HG03520 (cell line): Measurements from ENCODE around the gene PRR5.
"Not testable (repeated sequence)": the region's sequence is repeated elsewhere in the genome, so short reads cannot be mapped to it uniquely, and the experiment has no call there.

ENCODE experiments used
- ATAC-seq: cut with Tn5 transposase; IDR thresholded peaks from one replicate; pipeline ENCODE4 v1.9.1; 2021; ENCODE audit warnings: mild to moderate bottlenecking, moderate library complexity; ENCODE audit not compliant: unreplicated experiment

PRR5 gene

DNA sequence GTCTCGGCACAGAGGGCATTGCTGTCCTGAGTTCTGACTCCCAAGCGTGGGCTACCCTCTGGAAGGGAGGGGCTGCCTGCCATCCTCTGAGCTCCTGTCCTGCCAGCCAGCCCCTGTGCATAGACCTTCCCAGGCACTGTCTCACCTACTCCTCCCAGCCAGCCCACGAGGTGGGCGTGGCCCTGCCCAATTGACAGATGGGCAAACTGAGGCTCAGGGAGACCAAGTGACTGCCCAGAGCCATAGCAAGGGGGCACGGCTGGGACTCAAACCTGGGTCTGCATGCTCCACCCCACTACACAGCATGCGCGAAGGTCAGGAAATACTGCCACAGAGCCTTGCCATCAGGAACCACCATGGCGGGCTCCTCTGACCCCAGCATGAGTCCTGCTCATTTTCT, 29.4 kb upstream of the PRR5 start:
- no peak for ATAC-seq

DNA sequence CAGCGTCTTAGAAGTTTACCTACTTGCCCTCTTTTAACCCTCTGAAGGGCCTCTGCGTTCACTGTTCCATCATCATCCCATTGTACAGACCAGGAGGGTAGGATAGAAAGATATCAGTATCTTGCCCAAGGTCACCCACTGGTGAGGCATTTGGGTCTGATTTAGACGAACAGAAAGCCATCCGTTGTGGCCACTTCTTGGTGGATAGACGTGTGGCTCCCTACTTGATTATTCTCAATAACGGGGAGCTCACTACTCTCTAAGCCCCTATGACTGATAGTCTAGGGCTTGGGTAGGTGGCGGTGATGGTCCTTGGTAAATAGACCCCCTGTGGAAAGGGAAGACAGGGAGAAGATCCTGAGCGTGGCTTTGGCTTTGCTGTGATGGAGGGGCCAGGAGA, 28.6 kb upstream of the PRR5 start:
- no peak for ATAC-seq

DNA sequence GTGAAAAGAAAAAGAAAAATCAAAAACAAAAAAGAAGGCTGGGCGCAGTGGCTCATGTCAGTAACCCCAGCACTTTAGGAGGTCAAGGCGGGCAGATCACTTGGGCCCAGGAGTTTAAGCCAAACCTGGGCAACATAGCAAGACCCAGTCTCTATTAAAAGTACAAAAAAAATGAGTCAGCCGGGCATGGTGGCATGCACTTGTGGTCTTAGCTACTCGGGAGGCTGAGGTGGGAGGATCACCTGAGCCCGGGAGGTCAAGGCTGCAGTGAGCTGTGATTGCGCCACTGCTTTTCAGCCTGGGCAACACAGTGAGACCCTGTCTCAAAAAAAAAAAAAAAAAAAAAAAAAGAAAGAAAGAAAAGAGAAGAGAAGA, 26.0 kb upstream of the PRR5 start:
- ATAC-seq = not testable (repeated sequence)

DNA sequence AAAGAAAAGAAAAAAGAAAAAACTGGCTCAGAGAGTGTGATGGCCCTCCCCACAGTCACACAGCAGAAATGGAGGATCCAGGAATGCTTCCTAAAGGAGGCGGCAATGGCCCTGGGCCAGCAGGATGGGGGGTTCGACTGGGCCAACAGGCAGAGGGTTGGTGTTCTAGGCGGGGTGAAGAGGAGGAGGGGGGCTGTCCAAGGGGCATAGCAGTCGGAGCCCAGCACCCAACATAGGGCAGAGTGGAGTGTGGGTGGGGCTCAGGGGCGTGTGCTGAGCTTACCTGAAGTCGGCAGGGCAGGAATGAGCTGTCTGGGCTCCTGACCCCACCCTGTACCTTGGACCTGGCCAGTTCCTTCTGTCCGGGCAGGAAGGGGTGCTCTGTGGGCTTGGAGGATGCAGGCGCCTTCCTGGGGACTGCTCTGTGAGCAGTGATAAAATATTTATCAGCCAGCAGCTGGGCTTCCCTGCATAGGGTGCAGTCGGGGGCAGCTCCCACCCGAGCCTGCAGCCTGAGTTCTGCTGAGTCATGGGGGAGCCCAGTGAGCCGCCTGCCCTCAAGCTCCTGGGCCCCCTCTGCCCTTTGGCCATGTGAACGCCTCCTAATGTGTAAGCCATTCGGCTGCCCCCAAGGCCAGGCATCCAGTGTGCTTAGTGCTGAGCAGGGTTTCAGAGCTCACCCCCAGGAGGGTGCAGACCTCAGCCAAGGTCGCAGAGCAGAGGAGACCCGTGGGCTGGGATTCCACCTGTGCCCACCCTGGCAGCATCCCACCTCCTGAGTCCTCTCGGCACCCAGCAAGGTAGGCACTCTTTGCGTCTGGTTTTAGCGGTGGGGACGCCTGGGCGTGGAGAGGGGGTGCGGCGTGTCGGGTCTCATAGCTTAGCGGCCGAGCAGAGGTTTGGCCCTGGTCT, 25.3 kb upstream of the PRR5 start:
- no peak for ATAC-seq

DNA sequence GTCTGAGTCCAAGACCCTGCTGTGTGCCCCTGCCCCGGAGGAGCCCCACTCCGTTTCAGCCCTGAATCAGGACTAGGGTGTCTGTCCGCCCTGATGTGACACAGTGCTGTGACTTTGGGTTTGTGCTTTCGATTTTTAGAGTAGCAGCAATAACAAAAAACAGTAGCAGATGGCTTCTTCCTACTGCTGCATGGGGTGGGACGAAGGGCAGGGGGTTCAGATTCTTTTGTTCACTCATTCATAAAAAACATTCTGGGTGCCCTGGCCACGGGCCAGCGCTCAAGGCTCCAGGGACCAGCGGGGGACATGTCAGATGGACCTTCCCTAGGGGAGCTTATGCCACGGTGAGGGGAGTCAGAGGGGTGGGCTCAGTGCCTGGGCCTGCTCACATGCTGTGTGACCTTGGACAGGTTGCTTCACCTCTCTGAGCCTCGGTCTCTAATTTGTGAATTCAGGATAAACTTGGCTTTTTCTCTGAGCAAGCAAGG, 24.6 kb upstream of the PRR5 start:
- no peak for ATAC-seq

DNA sequence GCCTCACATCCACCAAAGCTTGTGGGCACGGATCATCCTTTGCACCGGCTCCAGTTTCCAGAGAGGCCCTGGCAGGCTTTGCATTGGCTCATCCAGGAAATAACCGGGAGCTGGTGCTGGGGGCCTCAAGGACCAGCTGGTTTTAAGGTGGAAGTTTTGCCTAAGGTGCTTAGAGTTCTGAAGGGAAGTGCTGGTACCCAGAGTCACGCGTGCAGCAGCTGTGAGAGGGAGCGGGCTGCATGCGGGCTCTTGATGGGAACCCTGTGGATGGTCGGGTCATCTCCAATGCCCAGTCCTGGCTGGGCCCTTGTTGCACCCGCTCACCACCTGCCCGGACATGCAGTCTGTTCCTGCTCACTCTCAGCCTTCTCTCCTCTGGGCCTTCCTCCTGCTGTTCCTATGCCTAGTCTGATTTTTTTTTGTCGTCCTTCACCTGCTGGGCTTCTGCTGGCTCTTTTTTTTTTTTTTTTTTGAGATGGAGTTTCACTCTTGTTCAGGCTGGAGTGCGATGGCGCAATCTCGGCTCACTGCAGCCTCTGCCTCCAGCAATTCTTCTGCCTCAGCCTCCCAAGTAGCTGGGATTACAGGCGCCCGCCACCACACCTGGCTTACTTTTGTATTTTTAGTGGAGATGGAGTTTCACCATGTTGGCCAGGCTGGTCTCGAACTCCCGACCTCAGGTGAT, 24.0 kb upstream of the PRR5 start:
- ATAC-seq = no peak

DNA sequence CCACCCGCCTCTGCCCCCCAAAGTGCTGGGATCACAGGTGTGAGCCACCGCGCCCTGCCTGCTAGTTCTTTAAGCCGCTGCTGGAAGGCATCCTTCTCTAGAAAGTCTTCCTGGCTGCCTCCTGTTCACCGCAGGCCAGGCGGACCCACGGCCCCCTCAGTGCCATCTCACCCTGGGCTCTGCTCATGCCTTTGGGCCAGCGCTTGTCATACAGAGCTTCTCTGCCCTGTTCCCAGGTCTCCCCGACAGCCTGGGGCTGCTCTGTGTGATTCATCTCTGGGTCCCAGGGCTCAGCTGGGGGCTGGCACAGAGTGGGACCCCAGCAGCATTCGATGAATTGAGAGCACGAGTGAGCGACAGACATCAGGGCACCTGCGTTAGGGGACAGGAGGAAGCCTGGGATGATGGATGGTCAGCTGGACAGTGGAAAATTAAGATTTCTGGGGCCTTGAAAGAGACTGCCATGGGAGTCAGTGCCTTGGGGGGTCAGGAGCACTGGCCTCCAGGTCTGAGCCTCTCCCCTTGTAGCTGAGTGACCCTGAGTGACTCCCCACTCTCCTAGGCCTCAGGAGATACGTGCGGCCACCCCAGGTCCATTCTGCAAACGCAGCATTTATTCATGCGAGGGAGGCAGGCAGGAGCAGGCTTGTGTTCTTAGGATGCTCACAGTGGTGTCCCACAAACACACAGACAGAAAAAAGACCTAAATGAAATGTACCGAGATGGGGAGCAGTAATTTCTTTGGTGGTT, 23.3 kb upstream of the PRR5 start:
- ATAC-seq = no peak

DNA sequence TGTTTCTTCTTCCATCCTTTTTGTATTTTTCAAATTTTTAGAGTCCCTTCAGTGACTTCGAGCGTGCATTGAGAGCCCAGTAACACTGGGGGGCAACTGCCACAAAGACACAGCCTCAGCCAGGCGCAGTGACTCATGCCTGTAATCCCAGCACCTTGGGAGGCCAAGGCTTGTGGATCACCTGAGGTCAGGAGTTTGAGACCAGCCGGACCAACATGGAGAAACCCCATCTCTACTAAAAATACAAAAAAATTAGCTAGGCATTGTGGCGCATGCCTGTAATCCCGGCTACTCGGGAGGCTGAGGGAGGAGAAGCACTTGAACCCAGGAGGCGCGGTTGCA, 22.7 kb upstream of the PRR5 start:
- ATAC-seq = not testable (repeated sequence)

DNA sequence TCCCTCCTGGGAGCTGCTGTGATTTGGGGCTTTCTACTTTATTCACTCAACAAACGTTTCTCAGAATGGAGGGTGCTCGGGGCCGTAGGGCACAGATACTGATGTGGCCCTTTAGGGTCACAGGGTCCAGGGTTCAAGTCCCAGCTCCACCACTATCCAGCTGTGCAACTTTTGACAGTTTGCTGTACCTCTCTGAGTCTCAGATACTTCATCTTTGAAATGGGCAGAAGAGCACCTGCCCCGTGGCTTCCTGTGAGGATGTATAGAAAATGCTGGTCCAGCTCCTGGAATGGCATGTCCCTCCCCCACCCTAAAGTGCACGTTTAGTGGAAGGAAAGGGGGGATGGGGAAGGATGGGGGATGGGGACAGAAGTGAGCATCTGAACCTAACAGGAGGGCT, 21.9 kb upstream of the PRR5 start:
- no peak for ATAC-seq

DNA sequence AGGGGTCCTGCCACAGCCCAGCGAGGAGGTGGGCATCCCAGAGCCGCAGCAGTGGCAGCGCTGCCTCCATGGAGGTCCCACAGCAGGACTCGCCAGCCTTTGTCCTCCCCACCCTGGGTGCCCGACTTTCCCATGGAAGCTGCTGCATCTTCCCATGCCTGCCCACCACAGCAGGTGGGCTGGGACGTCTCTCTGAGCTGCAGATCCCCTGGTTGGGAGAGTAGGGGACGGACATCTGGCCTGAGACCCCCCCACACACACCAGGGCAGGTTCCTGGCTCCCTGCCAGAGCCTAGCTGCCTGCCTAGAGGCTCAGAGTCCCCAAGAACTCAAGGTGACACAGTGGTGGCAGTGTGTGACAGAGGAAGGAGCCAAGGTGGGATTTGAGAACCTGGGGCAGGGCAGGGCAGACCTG, 21.5 kb upstream of the PRR5 start:
- ATAC-seq = no peak

DNA sequence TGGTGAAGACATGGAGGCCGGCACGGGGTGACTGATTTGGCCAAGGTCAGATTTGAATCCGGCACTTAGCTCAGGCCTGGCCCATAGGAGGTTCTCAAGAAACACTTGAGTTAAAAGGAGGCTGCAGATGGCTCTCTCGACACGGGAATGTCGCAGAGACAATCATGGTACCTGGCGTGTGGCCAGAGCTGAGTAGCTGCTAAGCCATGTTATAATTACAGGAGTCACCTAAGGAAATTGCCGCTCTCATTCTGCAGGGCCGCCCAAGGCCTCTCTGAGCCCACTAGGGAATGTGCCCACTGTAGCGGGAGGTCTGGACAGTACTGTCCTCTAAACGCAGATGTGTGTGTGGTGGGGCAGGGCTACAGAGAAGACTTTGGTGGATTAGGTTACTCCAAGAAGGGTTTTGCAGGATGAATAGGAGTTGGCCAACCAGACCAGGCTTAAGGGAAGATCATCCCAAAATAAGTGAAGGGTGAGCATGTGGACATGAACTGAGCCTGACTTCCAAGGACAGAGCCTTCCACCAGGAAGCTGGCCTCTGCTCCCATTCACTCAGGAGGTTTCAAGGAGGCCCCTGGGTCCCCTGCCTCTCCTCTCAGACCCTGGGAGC, 19.3 kb upstream of the PRR5 start:
- no peak for ATAC-seq

DNA sequence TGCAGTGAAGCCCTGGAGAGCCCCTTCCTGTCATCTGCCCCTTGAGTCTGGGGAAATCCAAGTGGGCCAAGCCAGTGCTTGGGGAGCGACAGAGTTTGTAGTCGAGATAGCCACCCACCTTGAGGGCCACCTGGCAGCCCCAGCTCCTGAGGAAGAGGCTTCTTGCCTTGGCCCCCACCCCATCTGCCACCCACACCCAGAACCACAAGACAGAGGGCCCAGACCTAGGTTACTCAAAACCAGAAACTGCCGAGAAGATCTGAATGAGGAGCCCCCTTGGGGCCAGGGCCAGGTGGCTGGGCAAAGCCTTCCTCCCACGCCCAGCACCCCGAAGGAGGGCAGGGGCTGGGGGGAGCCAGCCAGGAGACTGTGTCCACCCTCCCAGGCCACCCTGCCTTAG, 18.8 kb upstream of the PRR5 start:
- ATAC-seq = no peak

DNA sequence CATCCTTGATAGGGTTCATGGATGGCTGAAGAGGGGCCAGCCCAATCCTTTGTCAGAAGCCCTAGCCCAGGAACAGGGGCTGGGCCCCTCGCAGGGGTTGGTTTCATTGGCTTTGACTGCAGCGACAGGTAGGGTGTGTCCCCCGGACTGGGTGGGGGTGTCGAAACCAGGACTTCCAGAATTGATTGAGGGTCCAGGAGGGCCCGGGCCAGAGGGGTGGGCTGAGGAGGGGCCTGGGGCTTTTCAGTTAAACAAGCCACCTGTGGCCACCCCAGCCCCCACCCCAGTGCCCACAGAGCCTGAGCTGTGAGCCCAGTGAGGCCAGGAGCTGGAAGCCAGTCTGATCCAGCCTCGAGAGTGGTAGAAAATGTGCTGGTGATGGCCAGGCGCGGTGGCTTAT, 18.1 kb upstream of the PRR5 start:
- ATAC-seq = no peak

DNA sequence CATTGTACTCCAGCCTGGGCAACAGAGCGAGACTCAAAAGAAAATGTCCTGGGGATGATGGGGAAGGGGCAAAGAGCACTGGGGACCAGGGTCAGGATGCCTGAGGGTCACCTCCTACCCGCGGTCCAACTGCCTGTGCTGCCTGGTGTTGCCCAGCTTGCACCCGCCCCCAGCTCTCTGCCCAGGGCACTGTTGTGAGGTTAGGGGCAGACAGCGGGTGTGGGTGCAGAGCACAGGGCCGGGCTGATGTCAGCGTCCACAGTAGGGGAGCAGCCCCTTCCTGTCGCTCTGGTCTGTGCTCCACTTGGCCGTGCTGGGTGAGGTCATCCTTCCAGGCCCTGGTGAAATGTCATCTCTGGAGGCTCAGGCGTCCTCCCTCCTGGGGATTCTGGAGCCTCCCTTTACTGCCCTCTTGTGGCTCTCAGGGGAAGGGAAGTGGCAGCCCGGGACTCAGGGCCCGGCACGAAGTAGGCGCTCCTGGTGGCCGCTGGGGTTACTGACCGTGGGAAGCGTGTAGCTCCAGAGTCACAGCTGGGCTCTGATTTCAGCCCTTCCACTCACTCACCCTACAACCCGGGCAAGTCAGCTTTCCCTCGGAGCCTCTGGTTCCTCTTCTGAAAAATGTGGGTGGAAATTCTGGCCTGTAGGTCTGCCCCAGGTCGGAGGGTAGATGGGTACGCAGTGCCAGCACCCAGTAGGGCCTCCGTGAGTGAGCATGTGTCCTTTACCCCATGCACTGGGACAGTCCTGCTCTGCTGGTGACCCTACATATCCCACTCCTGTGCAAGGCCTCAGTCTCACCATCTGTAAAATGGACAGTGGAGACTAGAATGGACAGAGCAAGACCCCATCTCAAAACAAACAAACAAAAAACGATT, 17.3 kb upstream of the PRR5 start:
- peak; percentile 61 for ATAC-seq

DNA sequence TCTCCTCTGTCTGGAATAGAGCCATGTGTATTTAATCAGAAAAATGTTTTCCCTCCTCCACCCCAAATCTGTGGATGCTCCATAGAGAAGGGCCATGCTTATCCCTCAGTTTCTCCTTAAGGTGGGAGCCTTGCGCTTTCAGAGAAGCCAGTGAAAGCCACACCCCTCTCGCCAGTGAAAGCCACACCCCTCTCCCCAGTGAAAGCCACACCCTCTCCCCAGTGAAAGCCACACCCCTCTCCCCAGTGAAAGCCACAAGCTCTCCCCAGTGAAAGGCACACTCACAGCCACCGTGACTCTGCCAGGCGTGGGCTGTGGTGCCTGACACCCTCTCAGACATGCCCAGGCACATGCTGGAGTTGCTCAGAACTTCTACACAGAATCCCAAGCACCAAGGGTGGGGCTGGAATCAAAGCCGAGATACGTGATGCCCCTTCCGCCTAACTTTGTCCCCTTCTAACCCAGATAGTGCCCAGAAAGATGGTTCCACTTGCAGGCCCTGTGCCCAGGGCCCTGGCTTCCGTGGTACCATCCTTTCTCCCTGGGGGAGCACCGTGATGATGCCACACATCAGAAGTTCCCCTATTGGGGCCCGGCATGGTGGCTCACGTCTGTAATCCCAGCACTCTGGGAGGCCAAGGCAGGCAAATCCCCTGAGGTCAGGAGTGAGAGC, 16.5 kb upstream of the PRR5 start:
- no peak for ATAC-seq

DNA sequence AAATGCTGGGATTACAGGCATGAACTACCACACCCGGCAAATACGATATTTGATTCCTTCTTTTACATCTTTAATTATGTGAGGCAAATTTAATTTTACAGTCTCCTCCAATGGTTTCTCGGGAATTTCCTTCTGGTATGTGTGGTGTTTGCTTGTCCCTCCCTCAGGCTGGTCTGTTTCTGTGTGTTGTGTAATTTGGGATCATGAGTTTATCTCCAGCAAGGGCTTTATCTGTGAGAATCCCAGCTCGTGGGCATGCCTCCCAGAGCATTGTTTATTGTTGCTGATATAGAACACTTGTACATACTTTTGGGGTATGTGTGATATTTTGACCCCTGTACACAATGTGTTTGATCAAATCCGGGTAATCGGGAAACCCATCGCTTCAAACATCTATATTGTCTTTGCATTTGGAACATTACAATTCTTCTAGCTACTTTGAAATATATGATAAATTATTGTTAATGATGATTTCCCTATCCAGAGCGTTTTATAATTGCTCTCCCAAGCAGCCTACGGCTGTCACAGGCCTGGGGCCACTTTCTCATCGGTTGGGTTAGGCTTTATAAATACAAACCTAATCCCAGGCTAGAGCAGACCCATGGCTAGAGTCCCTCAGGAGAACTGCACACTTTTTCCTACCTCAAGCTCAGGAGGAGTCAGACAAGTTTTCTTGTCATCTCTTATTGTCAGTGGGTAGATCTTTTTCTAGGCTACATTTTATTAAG, 15.0 kb upstream of the PRR5 start:
- no peak for ATAC-seq

DNA sequence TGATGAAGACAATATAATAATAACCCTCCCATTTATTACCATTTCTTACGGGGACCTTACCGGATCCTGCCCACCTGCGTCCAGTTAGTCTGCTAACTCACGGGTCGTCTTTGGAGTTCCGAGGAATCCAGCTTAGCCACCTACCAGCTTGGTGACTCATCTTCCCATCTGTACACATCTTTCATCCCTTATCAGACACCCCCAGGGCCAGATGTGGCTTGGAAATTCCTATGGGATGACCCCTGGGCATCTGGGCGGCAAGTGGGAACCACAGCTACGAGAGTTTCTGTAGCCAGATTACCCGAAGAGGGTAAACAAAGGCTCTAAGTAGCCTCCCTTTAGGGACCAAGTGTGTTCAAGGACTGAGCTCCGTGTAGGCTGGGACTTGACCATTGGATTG, 12.8 kb upstream of the PRR5 start:
- no peak for ATAC-seq

DNA sequence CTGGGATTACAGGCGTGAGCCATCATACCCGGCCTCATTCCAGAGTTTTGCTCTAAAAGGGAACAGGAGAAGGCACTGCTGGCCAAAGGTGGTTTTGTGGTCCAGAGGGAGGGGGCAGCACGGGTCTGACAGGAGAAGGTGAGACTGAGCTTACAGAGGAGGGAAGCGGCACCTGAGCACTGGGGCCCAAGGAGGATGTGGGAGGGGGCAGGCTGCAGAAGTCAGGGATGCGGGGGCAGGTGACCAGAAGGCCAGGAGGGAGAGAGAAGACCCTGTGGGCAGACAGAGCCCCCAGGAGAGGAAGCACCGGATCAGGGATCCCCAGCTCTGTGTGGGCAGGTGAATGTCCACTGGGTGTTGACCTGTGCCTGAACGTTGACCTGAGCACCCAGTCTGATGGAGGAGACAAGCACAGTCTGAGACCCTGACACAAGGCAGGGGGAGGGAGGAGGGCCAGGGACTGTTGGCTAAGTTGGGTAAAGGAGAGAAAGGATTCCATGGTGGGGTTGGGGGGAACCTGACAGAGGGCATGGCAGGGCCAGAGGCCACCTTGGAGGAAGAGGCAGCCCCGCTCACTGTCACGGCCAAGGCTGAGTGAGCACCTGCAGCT, 12.0 kb upstream of the PRR5 start:
- ATAC-seq = no peak
